NCI-H69 (cell line): ENCODE measurements around the gene ELAVL1.
A peak's percentile ranks its signal among the peaks of the same experiment; 100 is the strongest.
"Not testable (repeated sequence)": the region's sequence is repeated elsewhere in the genome, so short reads cannot be mapped to it uniquely, and the experiment has no call there.

Experiments
- DNase-seq: peaks from one replicate; lab custom pipeline; 2025; lab: John Stamatoyannopoulos, UW

The ELAVL1 gene

GRCh38 chr19:7968008-7968795 is 37.2 kb downstream of the ELAVL1 start:
- no peak for DNase-seq

GRCh38 chr19:7965921-7966665 is 39.3 kb downstream of the ELAVL1 start:
- no peak for DNase-seq

DNA sequence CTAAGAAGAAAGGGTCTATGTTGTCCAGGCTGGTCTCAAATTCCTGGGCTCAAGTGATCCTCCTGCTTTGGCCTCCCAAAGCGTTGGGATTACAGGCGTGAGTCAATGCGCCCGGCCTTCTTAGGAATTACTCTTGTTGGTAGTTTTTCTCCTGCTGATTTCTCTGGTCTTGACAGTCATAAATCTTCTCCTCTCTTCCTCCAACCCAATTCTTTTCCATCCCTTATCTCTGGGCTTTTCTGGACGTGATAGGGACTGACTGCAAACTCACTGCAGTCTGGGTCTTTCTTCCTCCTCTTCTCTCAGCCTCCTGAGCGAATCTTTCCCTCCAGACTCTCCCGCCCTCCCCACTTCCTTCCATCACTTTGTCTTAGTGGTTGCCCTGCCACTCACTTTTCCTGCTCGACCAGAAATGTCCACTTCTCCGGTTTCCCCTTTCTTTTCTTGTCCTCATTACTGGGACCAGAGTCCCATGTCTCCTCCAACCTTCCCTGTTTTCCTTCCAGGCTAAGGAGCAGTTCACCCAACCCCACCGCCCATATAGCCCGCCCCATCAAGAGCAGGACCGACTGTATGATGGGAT is 40.1 kb downstream of the ELAVL1 start:
- no peak for DNase-seq

DNA sequence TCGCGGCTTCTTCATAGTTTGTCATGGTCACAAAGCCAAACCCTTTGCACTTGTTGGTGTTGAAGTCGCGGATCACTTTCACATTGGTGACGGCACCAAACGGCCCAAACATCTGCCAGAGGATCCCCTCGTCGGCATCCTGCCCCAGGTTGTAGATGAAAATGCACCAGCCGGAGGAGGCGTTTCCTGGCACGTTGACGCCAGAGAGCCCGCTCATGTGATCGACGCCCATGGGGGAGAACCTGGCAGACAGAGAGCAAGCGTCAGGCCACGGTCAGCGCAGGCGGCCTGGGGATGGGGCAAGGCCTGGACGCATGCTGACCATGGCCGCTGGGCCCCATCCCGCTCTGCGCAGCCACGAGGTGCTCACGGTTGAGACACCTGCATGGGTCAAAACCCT is 41.9 kb downstream of the ELAVL1 start:
- no peak for DNase-seq

DNA sequence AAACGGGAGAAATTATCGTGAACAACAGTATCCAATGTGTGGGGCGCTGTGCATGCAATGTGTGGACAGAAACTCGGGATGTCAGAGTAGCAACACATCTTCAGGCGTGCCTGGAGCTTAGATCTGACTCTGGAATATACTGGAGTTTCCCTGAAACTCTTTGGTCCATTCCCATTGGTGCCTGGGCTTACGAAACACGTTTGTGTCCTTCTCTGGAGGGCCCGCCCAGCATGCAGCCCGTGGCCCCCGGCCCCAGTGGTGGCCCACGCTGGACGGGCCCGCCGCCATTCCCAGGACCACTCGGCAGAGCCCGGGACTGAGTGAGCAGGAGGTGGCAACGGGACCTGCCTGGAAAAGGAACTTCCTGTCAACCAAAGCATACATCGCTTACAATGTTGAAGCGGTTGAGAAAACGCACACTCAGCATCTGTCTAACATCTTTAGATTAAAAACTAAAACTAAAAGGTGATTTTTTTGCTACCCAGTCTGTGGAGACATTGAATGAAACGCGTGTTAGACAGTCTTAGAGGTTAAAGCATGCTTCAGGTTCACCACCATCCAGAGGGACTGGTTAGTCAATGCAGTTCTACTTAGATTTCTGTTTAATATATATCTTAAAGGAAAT is 42.7 kb downstream of the ELAVL1 start:
- DNase-seq, result no peak

DNA sequence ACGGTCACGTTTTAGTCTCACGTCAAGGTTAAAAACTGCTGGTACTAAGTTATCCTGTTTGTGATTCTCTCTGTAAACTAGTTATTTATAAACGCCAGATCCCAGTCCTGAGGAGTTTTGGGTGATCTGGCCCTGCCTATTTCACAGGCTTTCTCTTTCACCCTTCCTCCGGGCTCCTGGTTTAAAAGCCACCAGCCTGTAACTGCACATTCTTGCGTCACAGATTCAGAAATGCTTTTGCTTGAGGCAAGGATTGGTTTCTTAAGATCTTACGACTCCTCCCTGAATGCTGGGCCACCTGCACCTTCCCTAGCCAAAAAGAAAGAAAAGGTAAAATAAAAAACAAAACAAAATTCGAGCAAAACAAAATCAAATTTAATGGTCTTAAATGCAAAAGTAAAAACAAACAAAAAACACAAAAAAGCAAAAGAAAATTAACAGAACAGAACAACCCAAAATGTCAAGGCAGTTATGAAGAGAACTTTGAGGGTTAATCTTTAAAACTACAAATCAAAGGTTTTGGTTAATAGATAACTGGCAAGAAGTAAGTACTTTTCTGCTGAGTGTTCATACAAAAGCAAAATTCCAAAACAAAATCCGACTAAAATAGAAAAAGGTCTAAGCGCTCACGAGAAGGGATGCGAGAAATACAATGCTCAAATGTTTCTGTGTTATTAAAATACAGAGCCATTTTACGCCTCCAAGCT is 43.4 kb downstream of the ELAVL1 start:
- no peak for DNase-seq

GRCh38 chr19:7961082-7961481 is 44.4 kb downstream of the ELAVL1 start:
- DNase-seq, result not testable (repeated sequence)

DNA sequence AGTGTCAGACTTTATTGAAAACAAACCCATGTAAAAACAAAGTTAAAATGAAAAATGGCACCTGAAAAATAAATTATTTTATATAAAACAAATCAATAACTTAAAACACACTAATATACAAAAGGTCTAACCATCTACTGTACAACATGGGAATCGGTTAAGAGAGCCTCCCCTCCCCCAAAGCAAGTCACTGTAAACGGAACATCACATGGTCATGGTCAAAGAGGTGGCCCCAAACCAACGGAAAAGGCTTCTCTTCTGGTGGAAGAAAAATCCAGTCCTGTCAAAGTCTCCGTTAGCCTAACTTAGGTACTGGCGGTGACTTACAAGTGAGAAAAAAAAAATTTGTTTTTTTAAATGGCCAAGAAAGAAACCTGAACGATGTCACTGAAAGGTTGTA is 46.2 kb downstream of the ELAVL1 start:
- no peak for DNase-seq

DNA sequence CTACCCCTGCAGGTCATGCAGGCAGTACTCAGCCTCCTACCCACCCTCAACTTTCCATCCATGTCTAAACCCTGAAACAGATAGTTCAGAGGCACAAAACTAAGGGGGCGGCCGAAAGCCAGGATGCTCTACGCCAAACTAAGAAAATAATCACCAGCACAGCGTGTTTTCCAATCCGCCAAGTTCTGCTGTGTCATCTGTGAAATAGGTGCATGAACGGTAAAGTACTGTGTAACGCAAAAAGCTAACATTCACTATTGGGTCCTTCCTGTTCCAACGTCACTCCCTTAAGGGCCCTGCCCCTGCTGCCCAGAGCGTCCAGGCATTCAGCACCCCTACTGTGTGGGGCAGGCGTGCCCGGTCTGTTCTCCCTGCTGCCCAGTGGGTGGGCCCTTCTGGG is 49.7 kb downstream of the ELAVL1 start:
- no peak for DNase-seq

DNA sequence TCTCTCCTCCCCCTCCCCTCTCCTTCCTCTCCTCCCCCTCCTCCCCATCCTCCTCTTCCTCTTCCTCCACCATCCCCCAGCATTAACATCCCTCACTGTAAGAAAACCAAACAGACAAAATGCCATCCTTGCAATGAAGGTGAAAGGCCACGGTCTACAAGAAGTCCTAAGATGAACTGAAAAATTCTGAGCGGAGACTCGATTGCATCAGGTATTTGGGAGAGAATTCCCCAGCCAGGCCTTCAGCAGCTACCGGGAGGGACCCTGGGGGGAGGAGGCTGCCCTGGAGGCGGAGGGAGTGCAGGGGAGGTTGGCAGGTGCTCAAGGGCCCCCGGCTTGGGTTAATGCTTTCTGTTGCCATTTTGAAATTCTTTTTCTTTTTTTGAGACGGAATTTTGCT is 51.9 kb downstream of the ELAVL1 start:
- no peak for DNase-seq

DNA sequence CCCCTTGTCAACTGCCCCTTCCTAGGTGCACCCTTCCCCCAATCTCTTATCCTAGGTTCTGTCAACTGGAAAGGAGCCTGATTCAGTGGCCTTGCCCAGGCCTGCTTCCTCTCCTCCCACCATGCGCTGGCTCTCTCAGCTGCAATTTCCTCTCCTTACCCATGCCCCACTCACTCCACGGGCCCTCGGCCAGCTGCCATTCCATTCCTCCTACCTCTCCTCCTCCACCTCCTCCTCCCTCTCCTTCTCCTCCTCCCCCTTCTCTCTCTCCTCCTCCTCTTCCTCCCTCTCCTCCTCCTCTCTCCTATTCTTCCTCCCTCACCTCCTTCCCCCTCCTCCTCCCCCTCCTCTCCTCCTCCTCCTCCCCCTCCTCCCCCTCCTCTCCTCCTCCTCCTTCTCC is 52.4 kb downstream of the ELAVL1 start:
- DNase-seq, result no peak

DNA sequence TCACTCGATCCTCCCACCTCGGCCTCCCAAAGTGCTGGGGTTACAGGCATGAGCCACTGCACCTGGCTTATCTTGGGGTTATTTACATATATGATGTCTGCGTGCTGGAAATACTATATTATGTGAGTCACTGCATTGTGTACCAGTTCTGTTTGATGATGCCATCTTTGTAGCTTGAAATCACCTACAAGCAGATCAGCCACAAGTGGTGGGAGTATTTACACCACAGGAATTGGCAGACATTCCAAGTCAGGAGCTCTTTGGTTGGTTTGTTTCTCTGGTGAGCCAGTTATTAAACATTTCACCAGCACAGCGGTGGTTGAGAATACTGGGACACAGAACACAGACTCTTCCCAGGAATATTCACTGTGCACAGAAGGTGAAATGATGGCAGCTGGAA is 57.5 kb downstream of the ELAVL1 start:
- no peak for DNase-seq

GRCh38 chr19:7944177-7944761 is 61.2 kb downstream of the ELAVL1 start:
- peak; percentile 96 for DNase-seq

DNA sequence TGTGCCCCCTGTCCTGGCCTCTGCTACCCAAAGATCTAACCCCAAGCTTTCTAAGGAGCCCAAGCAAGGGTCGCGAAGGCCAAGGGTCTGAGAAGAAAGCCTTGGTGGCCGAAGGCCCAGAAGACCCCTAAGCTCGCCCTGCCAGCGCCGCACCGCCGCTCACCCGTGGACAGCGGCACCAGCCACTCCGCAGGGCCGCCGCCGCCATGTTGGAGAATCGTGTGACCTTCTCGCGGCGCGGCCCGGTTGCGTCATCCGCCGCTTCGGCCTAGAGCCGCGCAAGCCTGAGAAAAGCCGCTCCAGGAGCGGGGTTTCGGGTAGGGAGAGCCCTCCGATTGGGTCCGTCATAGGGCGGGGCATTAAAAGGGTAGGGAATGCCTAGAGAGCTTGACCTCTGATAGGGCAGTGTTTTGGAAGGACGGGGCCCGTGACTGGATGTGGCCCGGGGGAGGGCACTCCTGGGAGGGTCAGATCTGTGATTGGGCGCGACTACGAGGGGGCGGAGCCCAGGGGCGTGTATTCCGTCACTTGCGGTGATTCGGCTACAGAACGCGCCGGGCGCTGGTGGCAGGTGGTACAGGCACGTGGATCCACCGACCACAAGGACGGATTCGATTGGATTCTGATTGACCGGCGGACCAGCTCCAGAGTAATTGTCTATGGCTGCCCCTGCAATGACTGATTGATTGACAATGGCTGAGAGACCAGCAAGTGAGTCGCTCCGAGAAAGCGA is 61.8 kb downstream of the ELAVL1 start, which contains the start of gene TIMM44:
TIMM44 (minus strand) TSS at position 223 of the 733 bp plus-strand sequence; CDS start at position 208, 15 bp downstream.
- peak; percentile 100 for DNase-seq

GRCh38 chr19:7942981-7943443 is 62.4 kb downstream of the ELAVL1 start:
- peak; percentile 36 for DNase-seq

DNA sequence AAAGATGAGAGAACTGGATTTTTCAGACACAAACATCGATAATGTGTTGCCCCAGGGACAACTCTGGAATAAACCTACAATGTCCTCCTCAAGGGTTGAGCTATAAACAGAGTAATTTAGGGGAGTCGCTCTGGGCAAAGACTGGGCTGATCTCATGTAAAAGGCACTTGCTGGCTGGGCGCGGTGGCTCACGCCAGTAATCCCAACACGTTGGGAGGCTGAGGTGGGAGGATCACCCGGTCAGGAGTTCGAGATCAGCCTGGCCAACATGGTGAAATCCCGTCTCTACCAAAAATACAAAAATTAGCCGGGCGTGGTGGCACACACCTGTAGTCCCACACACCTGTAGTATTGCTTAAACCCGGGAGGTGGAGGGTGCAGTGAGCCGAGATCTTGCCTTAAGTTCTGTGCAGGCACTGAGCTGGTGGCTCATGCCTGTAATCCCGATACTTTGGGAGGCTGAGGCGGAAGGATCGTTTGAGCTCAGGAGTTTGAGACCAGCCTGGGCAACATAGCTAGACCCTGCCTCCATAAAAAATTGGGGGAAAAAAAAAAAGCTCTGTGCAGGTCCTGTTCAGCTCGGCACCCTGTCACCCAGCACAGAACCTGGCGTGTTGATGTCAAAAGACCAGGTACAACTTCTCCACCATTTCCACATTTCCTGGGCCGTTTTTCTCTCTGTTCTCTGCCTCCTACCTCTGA is 63.4 kb downstream of the ELAVL1 start:
- no peak for DNase-seq

DNA sequence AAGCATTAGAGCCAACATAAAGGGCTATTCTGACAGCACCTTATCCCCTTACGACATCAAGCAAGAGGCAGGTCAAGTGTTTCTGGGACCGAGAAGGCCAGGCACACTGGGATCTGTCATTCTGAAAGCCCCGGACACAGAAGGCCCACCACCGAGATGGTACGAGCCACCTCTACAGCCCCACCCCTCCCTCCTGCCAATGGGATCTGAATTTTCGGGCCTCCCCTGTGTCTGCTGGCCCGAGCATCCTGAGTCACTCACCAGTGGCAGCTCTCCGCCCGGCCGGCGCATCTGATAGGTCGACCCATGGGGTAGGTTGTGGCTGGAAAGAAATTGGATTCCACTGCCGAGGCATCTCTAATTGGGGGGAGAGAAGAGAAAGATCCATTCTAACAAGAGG is 64.6 kb downstream of the ELAVL1 start:
- no peak for DNase-seq

DNA sequence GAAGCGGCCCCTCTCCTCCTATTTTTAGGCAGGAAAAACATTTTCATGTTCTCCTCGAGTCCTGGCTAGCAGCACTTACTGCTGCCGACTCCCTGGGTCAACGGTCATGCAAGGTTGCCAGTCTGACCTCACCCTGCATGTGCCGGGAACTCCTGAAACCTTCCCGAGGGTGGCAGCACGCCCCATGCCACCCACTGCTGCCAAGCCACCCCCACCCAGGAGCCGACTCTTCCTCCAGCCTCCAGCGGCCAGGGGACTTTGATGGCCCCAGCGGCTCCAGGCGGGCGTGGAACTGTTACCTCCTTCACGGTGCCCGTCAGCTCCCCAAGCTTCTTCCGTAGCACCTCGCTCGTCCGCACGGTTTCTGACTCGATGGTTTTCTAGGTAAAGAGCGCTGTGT is 70.7 kb downstream of the ELAVL1 start:
- no peak for DNase-seq

- no peak for DNase-seq
Observed at GRCh38 chr19:7933828-7934725, 71.4 kb downstream of the ELAVL1 start.
